Mammary epithelial cell (primary cell): ENCODE measurements around the gene A2ML1.

Source experiments
- EZH2 ChIP-seq: IDR thresholded peaks from 2 replicates; pipeline ENCODE4 v1.6.1; 2012; ENCODE audit warnings: low read length, inconsistent platforms, borderline replicate concordance
- TF ChIP-seq, protein P1 (sequence below), 2 donors: IDR thresholded peaks in 1 of 2; conservative IDR thresholded peaks in 1 of 2; 2 replicates each; pipeline ENCODE4 v1.5.1; 2011 to 2012; ENCODE audit warnings: inconsistent platforms in 2 of 2, low read length in 2 of 2, mild to moderate bottlenecking in 2 of 2, control low read depth in 1 of 2, low read depth in 1 of 2; ENCODE audit not compliant: insufficient read depth in 1 of 2; ENCODE audit errors: extremely low read depth in 1 of 2

DNA sequence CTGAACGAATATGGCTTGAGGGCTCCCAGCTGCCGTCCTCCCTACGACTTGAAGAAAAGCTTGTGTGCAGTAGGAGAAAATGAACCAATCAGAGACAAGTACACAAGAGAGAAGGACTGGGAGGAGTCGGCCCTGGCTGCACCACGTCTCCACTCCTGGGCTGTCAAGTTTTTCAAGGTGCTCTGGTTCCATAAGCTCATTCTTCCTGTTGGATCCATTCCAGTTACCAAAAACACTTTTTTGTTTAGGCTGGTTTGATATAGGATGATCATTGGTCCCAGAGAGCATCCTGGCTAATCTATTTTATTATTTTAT, 2.8 kb upstream of the A2ML1 start:
- TF ChIP-seq, protein P1, sequence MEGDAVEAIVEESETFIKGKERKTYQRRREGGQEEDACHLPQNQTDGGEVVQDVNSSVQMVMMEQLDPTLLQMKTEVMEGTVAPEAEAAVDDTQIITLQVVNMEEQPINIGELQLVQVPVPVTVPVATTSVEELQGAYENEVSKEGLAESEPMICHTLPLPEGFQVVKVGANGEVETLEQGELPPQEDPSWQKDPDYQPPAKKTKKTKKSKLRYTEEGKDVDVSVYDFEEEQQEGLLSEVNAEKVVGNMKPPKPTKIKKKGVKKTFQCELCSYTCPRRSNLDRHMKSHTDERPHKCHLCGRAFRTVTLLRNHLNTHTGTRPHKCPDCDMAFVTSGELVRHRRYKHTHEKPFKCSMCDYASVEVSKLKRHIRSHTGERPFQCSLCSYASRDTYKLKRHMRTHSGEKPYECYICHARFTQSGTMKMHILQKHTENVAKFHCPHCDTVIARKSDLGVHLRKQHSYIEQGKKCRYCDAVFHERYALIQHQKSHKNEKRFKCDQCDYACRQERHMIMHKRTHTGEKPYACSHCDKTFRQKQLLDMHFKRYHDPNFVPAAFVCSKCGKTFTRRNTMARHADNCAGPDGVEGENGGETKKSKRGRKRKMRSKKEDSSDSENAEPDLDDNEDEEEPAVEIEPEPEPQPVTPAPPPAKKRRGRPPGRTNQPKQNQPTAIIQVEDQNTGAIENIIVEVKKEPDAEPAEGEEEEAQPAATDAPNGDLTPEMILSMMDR (conservative IDR thresholded peaks at IDR 0.05 in 1 of 2, IDR thresholded peaks at IDR 0.05 in 1 of 2; ENCODE audit: extremely low read depth in 1 of 2, insufficient read depth in 1 of 2, low read depth in 1 of 2, low read length in 2 of 2): no peak
- no peak for TF ChIP-seq EZH2
